ENCODE measurements around the gene LARP1.

The LARP1 gene

DNA sequence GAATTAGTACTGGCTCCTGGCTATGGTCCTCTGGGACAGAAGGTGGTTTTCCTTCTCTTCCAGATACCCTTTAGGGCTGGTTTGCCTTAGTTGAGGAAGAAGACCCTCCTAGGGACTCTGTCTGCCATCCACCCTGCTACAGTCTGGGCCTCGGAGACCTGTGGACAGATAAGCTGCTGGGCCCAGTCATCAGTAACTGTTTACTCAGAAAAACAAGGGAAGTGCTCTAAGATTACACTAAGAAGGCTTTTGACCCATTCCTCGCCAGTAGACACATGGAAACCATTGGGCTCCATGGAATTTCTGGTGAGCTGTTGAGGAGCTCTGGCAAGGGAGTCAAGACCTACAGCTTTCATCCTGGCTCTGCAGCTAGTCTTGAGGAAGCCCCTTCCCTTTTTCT lies 31.2 kb downstream of the LARP1 start:
- no peak overlapping the region for H3K9ac ChIP-seq (ENCODE audit: low read depth in 1 of 2, low read length in 2 of 2)
- no peaks in the 10 kb centered on the region for H3K27me3 ChIP-seq (ENCODE audit: control insufficient read depth in 2 of 2, insufficient read depth in 2 of 2, low read length in 2 of 2)
- peaks cover 2 to 20% of the 10 kb centered on the region in 2 donors for H3K4me1 ChIP-seq (ENCODE audit: control insufficient read depth in 2 of 2, insufficient read depth in 2 of 2, low read length in 2 of 2)
- H3K27ac ChIP-seq (ENCODE audit: low read depth in 2 of 2, low read length in 2 of 2) = no peak overlapping the region
- peaks cover 9% of the 10 kb centered on the region in 2 donors for H3K36me3 ChIP-seq (ENCODE audit: control insufficient read depth in 2 of 2, insufficient read depth in 2 of 2, low read length in 2 of 2)
- H3K4me3 ChIP-seq (ENCODE audit: low read length in 2 of 2) = no peak overlapping the region
- no peaks in the 10 kb centered on the region for H3K9me3 ChIP-seq (ENCODE audit: control insufficient read depth in 2 of 2, low read length in 2 of 2)

DNA sequence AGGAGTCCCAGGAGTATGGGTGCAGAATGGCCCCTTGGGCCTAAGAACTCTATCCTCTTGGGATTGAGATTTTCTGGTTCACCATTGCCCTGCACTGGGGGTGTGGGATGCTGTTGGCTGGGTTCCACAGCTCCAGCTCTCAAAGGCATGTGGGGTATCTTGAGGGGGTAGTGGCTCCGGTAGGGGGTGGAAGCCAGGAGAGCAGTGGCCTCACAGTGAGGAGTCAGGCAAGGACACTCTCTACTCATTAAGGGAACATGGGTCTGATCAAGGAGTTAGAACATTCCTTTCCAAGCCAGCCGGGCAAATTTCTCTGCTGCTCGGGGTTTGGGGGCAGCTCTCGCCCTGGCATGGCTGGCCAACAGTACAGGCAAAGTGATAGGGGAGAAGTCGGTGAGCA lies 33.0 kb downstream of the LARP1 start:
- Histone ChIP-seq H3K27ac (ENCODE audit: low read depth in 2 of 2, low read length in 2 of 2) (no peak overlapping the region), H3K4me1 (ENCODE audit: control insufficient read depth in 2 of 2, insufficient read depth in 2 of 2, low read length in 2 of 2) (peaks cover under 1 to 11% of the 10 kb centered on the region in 2 donors), H3K9ac (ENCODE audit: low read depth in 1 of 2, low read length in 2 of 2) (no peak overlapping the region), H3K27me3 (ENCODE audit: control insufficient read depth in 2 of 2, insufficient read depth in 2 of 2, low read length in 2 of 2) (no peaks in the 10 kb centered on the region), H3K36me3 (ENCODE audit: control insufficient read depth in 2 of 2, insufficient read depth in 2 of 2, low read length in 2 of 2) (peaks cover 26 to 27% of the 10 kb centered on the region in 2 donors), H3K4me3 (ENCODE audit: low read length in 2 of 2) (no peak overlapping the region), H3K9me3 (ENCODE audit: control insufficient read depth in 2 of 2, low read length in 2 of 2) (no peaks in the 10 kb centered on the region)

DNA sequence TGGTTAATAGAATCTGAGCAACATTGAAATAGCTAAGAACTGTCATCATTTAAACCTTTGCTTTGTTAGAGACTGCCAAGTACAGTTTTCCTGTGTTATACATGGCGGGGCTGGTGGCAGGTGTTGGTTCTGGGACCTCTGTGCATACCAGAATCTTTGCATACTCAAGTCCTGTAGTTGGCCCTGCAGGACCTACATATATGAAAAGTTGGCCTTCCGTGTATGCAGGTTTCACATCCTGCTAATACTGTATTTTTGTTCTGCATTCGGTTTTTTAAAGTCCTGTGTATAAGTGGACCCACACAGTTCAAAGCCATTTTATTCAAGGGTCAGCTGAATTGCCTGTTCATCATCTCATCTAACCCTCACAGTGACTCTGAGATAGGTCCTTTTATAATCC lies 36.4 kb downstream of the LARP1 start:
- no peak overlapping the region for H3K27ac ChIP-seq (ENCODE audit: low read depth in 2 of 2, low read length in 2 of 2)
- H3K4me3 ChIP-seq (ENCODE audit: low read length in 2 of 2) = no peak overlapping the region
- peaks cover 50 to 54% of the 10 kb centered on the region in 2 donors for H3K36me3 ChIP-seq (ENCODE audit: control insufficient read depth in 2 of 2, insufficient read depth in 2 of 2, low read length in 2 of 2)
- H3K9ac ChIP-seq (ENCODE audit: low read depth in 1 of 2, low read length in 2 of 2) = no peak overlapping the region
- no peaks in the 10 kb centered on the region for H3K9me3 ChIP-seq (ENCODE audit: control insufficient read depth in 2 of 2, low read length in 2 of 2)
- H3K27me3 ChIP-seq (ENCODE audit: control insufficient read depth in 2 of 2, insufficient read depth in 2 of 2, low read length in 2 of 2) = no peaks in the 10 kb centered on the region
- H3K4me1 ChIP-seq (ENCODE audit: control insufficient read depth in 2 of 2, insufficient read depth in 2 of 2, low read length in 2 of 2) = peaks cover 0 to 9% of the 10 kb centered on the region in 2 donors

DNA sequence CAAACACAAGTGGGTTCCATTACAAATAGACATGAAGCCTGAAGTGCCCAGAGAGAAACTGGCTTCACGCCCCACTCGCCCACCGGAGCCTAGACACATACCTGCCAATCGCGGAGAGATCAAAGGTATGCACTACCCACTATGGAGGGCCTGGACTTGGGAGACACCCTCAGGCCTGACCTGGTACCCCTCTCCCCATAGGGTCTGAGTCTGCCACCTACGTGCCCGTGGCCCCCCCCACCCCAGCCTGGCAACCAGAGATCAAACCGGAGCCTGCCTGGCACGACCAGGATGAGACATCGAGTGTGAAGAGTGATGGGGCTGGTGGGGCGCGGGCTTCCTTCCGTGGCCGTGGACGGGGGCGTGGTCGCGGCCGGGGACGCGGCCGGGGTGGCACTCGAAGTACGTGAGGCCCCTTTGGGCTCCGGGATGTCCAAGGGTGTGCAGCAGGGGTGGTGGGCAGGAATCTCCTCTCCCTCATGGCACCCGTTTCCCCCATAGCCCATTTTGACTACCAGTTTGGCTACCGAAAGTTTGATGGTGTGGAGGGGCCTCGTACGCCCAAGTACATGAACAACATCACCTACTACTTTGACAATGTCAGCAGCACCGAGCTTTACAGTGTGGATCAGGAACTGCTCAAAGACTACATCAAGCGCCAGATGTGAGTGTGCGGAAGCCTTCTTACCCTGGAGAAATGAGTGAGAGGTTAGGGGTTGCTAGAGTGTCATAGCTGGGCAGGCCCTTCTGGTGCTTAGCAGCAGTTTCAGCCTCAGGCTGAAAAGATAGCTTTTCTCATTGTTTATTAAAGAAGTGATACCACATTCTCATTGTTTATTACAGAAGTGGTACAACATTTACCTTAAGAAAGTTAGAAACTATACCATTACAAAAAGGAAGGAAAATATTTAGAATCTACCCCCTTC lies 38.7 kb downstream of the LARP1 start:
- H3K36me3 ChIP-seq (ENCODE audit: control insufficient read depth in 2 of 2, insufficient read depth in 2 of 2, low read length in 2 of 2) = peaks cover 60 to 71% of the 10 kb centered on the region in 2 donors
- no peak overlapping the region for H3K9ac ChIP-seq (ENCODE audit: low read depth in 1 of 2, low read length in 2 of 2)
- no peaks in the 10 kb centered on the region for H3K4me1 ChIP-seq (ENCODE audit: control insufficient read depth in 2 of 2, insufficient read depth in 2 of 2, low read length in 2 of 2)
- H3K4me3 ChIP-seq (ENCODE audit: low read length in 2 of 2) = no peak overlapping the region
- no peak overlapping the region for H3K27ac ChIP-seq (ENCODE audit: low read depth in 2 of 2, low read length in 2 of 2)
- no peaks in the 10 kb centered on the region for H3K9me3 ChIP-seq (ENCODE audit: control insufficient read depth in 2 of 2, low read length in 2 of 2)
- no peaks in the 10 kb centered on the region for H3K27me3 ChIP-seq (ENCODE audit: control insufficient read depth in 2 of 2, insufficient read depth in 2 of 2, low read length in 2 of 2)

DNA sequence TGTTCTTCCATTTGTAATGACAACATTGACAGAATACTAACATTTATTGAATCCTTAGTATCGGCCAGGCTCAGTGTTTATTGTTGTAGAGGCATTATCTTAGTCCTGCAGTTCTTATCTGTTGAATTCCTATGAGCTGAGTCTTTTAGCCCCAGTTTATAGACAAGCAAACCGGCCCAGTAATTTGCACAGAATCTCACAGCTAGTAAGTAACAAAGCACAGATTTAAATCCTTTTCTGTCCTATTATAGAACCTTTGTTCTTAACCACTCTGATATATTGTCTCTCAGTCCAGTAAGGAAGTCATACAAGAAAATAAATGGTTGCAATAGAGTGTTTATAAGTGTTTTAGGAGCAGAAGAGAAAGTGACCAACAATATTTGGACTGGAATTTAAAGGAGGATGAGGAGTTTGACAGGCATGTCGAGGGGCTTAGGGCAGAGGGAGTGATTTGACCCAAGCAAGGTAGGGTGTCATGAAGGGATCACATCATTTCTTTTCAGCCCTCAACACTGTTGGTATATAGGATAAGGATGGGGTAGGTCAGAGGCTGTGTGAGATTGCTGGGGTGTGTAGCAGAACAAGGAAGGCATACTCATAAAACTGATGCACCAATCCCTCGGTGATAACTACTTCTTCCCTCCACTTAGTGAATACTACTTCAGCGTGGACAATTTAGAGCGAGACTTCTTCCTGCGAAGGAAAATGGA lies 39.5 kb downstream of the LARP1 start:
- Histone ChIP-seq H3K4me3 (ENCODE audit: low read length in 2 of 2) (no peak overlapping the region), H3K27me3 (ENCODE audit: control insufficient read depth in 2 of 2, insufficient read depth in 2 of 2, low read length in 2 of 2) (no peaks in the 10 kb centered on the region), H3K9ac (ENCODE audit: low read depth in 1 of 2, low read length in 2 of 2) (no peak overlapping the region), H3K4me1 (ENCODE audit: control insufficient read depth in 2 of 2, insufficient read depth in 2 of 2, low read length in 2 of 2) (no peaks in the 10 kb centered on the region), H3K9me3 (ENCODE audit: control insufficient read depth in 2 of 2, low read length in 2 of 2) (no peaks in the 10 kb centered on the region), H3K36me3 (ENCODE audit: control insufficient read depth in 2 of 2, insufficient read depth in 2 of 2, low read length in 2 of 2) (peaks cover 67 to 78% of the 10 kb centered on the region in 2 donors), H3K27ac (ENCODE audit: low read depth in 2 of 2, low read length in 2 of 2) (no peak overlapping the region)

DNA sequence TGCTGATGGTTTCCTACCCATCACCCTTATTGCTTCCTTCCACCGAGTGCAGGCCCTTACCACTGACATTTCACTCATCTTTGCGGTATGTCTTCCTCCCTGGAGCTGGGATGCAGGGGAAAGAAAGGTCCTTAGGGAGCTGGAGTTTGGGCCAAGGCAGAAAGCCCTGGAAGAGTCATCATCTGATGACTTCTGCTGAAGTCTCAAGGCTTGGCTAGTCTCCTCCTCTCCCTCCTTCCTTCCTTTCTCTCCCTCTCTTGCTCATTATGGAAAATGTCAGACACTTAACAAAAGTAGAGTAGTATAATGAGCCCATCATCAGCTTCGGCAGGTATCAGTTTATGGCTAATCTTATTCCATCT lies 40.0 kb downstream of the LARP1 start:
- H3K36me3 ChIP-seq (ENCODE audit: control insufficient read depth in 2 of 2, insufficient read depth in 2 of 2, low read length in 2 of 2) = peaks cover 72 to 81% of the 10 kb centered on the region in 2 donors
- H3K4me3 ChIP-seq (ENCODE audit: low read length in 2 of 2) = no peak overlapping the region
- no peaks in the 10 kb centered on the region for H3K27me3 ChIP-seq (ENCODE audit: control insufficient read depth in 2 of 2, insufficient read depth in 2 of 2, low read length in 2 of 2)
- H3K27ac ChIP-seq (ENCODE audit: low read depth in 2 of 2, low read length in 2 of 2) = no peak overlapping the region
- no peaks in the 10 kb centered on the region for H3K4me1 ChIP-seq (ENCODE audit: control insufficient read depth in 2 of 2, insufficient read depth in 2 of 2, low read length in 2 of 2)
- H3K9ac ChIP-seq (ENCODE audit: low read depth in 1 of 2, low read length in 2 of 2) = no peak overlapping the region
- H3K9me3 ChIP-seq (ENCODE audit: control insufficient read depth in 2 of 2, low read length in 2 of 2) = no peaks in the 10 kb centered on the region

DNA sequence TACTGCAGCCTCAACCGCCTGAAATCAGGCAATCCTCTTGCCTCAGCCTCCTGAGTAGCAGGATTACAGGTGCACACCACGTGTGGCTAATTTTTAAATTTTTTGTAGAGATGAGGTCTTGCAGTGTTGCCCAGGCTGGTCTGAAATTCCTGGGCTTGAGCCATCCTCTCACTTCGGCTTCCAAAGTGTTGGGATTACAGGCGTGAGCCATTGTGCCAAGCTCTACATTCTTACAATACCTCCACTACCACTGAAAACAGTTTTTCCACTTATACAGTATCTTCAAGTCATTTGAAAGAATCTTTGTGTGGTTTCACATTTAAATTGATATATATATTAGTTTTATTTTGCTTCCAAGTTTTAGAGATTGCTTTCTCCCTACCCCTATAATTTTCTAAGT lies 42.6 kb downstream of the LARP1 start:
- Histone ChIP-seq H3K36me3 (ENCODE audit: control insufficient read depth in 2 of 2, insufficient read depth in 2 of 2, low read length in 2 of 2) (peaks cover 74 to 86% of the 10 kb centered on the region in 2 donors), H3K27ac (ENCODE audit: low read depth in 2 of 2, low read length in 2 of 2) (no peak overlapping the region), H3K4me3 (ENCODE audit: low read length in 2 of 2) (no peak overlapping the region), H3K9ac (ENCODE audit: low read depth in 1 of 2, low read length in 2 of 2) (no peak overlapping the region), H3K27me3 (ENCODE audit: control insufficient read depth in 2 of 2, insufficient read depth in 2 of 2, low read length in 2 of 2) (no peaks in the 10 kb centered on the region), H3K9me3 (ENCODE audit: control insufficient read depth in 2 of 2, low read length in 2 of 2) (no peaks in the 10 kb centered on the region), H3K4me1 (ENCODE audit: control insufficient read depth in 2 of 2, insufficient read depth in 2 of 2, low read length in 2 of 2) (no peaks in the 10 kb centered on the region)

DNA sequence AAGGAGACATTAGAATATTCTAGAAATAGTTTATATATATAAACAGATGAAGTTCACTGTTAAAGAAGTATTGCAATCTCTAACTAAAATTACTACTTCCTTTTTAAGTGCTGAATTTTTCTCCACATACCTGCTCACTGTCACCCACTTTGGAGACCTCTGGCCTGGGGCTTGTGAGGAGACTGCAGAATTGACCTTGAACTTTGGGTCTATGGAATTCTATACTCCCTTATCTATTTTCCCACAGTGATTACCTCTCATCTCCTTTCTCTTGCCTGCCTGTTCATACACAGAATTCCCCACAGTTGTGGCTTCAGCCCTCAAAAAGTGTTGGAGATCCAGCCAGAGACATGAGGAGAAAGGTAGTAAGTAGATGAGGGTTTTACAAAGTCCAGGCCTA lies 45.4 kb downstream of the LARP1 start:
- peaks cover 79 to 87% of the 10 kb centered on the region in 2 donors for H3K36me3 ChIP-seq (ENCODE audit: control insufficient read depth in 2 of 2, insufficient read depth in 2 of 2, low read length in 2 of 2)

DNA sequence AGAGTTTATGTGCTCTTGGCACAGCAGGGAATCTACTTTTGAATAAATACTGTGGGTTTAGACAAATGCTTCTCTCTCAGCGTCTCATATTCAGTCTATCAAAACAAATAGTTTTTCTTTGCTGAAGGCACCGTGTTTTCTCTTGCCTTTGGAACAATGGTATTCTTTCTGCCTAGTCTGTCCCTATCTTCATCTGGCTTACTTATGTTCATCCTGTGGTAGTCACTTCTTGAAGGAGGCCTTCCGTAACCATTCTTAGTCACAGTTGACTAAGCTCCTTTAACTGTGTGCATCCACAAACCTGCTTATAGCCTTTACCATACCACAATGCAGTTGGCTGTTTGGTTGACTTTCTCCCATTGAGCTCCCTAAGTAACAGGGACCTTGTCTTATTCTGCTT lies 45.9 kb downstream of the LARP1 start:
- no peak overlapping the region for H3K4me3 ChIP-seq (ENCODE audit: low read length in 2 of 2)
- H3K27ac ChIP-seq (ENCODE audit: low read depth in 2 of 2, low read length in 2 of 2) = no peak overlapping the region
- H3K9ac ChIP-seq (ENCODE audit: low read depth in 1 of 2, low read length in 2 of 2) = no peak overlapping the region
- peaks cover 84 to 91% of the 10 kb centered on the region in 2 donors for H3K36me3 ChIP-seq (ENCODE audit: control insufficient read depth in 2 of 2, insufficient read depth in 2 of 2, low read length in 2 of 2)
- H3K27me3 ChIP-seq (ENCODE audit: control insufficient read depth in 2 of 2, insufficient read depth in 2 of 2, low read length in 2 of 2) = no peaks in the 10 kb centered on the region
- no peaks in the 10 kb centered on the region for H3K4me1 ChIP-seq (ENCODE audit: control insufficient read depth in 2 of 2, insufficient read depth in 2 of 2, low read length in 2 of 2)
- H3K9me3 ChIP-seq (ENCODE audit: control insufficient read depth in 2 of 2, low read length in 2 of 2) = no peaks in the 10 kb centered on the region

More for the DNA sequence above, 45.4 kb downstream of the LARP1 start:
- H3K9me3 ChIP-seq (ENCODE audit: control insufficient read depth in 2 of 2, low read length in 2 of 2) = no peaks in the 10 kb centered on the region
- H3K4me3 ChIP-seq (ENCODE audit: low read length in 2 of 2) = no peak overlapping the region
- no peaks in the 10 kb centered on the region for H3K4me1 ChIP-seq (ENCODE audit: control insufficient read depth in 2 of 2, insufficient read depth in 2 of 2, low read length in 2 of 2)
- no peaks in the 10 kb centered on the region for H3K27me3 ChIP-seq (ENCODE audit: control insufficient read depth in 2 of 2, insufficient read depth in 2 of 2, low read length in 2 of 2)
- H3K27ac ChIP-seq (ENCODE audit: low read depth in 2 of 2, low read length in 2 of 2) = no peak overlapping the region
- H3K9ac ChIP-seq (ENCODE audit: low read depth in 1 of 2, low read length in 2 of 2) = no peak overlapping the region

DNA sequence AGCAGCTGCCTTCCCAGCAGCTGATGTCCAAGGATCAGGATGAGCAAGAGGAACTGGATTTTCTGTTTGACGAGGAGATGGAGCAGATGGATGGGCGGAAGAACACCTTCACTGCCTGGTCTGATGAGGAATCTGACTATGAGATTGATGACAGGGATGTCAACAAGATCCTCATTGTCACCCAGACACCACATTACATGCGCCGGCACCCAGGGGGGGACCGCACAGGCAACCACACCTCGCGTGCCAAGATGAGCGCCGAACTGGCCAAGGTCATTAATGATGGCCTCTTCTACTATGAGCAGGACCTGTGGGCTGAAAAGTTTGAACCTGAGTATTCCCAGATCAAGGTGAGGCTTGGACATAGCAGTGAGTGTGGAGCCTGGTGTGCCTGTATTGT lies 46.9 kb downstream of the LARP1 start:
- Histone ChIP-seq H3K27ac (ENCODE audit: low read depth in 2 of 2, low read length in 2 of 2) (no peak overlapping the region), H3K4me1 (ENCODE audit: control insufficient read depth in 2 of 2, insufficient read depth in 2 of 2, low read length in 2 of 2) (no peaks in the 10 kb centered on the region), H3K9ac (ENCODE audit: low read depth in 1 of 2, low read length in 2 of 2) (no peak overlapping the region), H3K27me3 (ENCODE audit: control insufficient read depth in 2 of 2, insufficient read depth in 2 of 2, low read length in 2 of 2) (no peaks in the 10 kb centered on the region), H3K4me3 (ENCODE audit: low read length in 2 of 2) (no peak overlapping the region), H3K9me3 (ENCODE audit: control insufficient read depth in 2 of 2, low read length in 2 of 2) (no peaks in the 10 kb centered on the region), H3K36me3 (ENCODE audit: control insufficient read depth in 2 of 2, insufficient read depth in 2 of 2, low read length in 2 of 2) (peaks cover 80 to 92% of the 10 kb centered on the region in 2 donors)
